ENCODE data around the gene SPECC1L.

Gene SPECC1L

GRCh38 chr22:24459911-24460310 lies 189.3 kb downstream of the SPECC1L start:
- H2AFZ ChIP-seq (ENCODE audit: low read depth, low read length): 0 out of 2 replicates have a peak overlapping the region, but pooled peaks have one; percentile 21
- DNase-seq: no peak

GRCh38 chr22:24460418-24461089 lies 189.9 kb downstream of the SPECC1L start:
- H3K79me2 ChIP-seq (ENCODE audit: insufficient read depth, low read length): no peaks in the 10 kb centered on the region
- ATAC-seq (ENCODE audit: insufficient read depth, low read depth) (no peak), DNase-seq (no peak)
- H3K9me3 ChIP-seq (ENCODE audit: insufficient read depth, low read length, severe bottlenecking): no peaks in the 10 kb centered on the region
- H3K27ac ChIP-seq (ENCODE audit: low read length): no peak overlapping the region
- no peaks in the 10 kb centered on the region for H4K20me1 ChIP-seq (ENCODE audit: insufficient read depth, low read length)
- no peaks in the 10 kb centered on the region for H3K36me3 ChIP-seq (ENCODE audit: insufficient read depth, low read length)
- no peak overlapping the region for H3K4me2 ChIP-seq (ENCODE audit: insufficient read depth, low read length)
- peak overlapping the region; percentile 29; the same call in 1 of the 2 replicates for H2AFZ ChIP-seq (ENCODE audit: low read depth, low read length)
- H3K27me3 ChIP-seq (ENCODE audit: insufficient read depth, low read length, poor library complexity): no peaks in the 10 kb centered on the region
- H3K4me3 ChIP-seq (ENCODE audit: low read depth in 1 of 2, low read length in 2 of 2): no peak overlapping the region
- no peak overlapping the region for H3K9ac ChIP-seq (ENCODE audit: low read depth, low read length)
- TF ChIP-seq EZH2 (IDR thresholded peaks at IDR 0.05; ENCODE audit: borderline replicate concordance, low read depth, low read length, severe bottlenecking): no peak
- TF ChIP-seq, protein P1, sequence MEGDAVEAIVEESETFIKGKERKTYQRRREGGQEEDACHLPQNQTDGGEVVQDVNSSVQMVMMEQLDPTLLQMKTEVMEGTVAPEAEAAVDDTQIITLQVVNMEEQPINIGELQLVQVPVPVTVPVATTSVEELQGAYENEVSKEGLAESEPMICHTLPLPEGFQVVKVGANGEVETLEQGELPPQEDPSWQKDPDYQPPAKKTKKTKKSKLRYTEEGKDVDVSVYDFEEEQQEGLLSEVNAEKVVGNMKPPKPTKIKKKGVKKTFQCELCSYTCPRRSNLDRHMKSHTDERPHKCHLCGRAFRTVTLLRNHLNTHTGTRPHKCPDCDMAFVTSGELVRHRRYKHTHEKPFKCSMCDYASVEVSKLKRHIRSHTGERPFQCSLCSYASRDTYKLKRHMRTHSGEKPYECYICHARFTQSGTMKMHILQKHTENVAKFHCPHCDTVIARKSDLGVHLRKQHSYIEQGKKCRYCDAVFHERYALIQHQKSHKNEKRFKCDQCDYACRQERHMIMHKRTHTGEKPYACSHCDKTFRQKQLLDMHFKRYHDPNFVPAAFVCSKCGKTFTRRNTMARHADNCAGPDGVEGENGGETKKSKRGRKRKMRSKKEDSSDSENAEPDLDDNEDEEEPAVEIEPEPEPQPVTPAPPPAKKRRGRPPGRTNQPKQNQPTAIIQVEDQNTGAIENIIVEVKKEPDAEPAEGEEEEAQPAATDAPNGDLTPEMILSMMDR (IDR thresholded peaks at IDR 0.05; ENCODE audit: borderline replicate concordance, extremely low read depth, low read length, poor library complexity, severe bottlenecking): no peak
- H3K4me1 ChIP-seq (ENCODE audit: insufficient read depth, low read length): no peaks in the 10 kb centered on the region

More at GRCh38 chr22:24459911-24460310, 189.3 kb downstream of the SPECC1L start:
- Histone ChIP-seq H3K4me3 (ENCODE audit: low read depth in 1 of 2, low read length in 2 of 2) (no peak overlapping the region), H3K27ac (ENCODE audit: low read length) (no peak overlapping the region), H3K4me1 (ENCODE audit: insufficient read depth, low read length) (no peaks in the 10 kb centered on the region), H3K36me3 (ENCODE audit: insufficient read depth, low read length) (no peaks in the 10 kb centered on the region), H4K20me1 (ENCODE audit: insufficient read depth, low read length) (no peaks in the 10 kb centered on the region), H3K4me2 (ENCODE audit: insufficient read depth, low read length) (no peak overlapping the region), H3K9me3 (ENCODE audit: insufficient read depth, low read length, severe bottlenecking) (no peaks in the 10 kb centered on the region), H3K27me3 (ENCODE audit: insufficient read depth, low read length, poor library complexity) (no peaks in the 10 kb centered on the region), H3K79me2 (ENCODE audit: insufficient read depth, low read length) (no peaks in the 10 kb centered on the region), H3K9ac (ENCODE audit: low read depth, low read length) (no peak overlapping the region)
- TF ChIP-seq, protein P1 (IDR thresholded peaks at IDR 0.05; ENCODE audit: borderline replicate concordance, extremely low read depth, low read length, poor library complexity, severe bottlenecking): no peak
- no peak for ATAC-seq (ENCODE audit: insufficient read depth, low read depth)

DNA sequence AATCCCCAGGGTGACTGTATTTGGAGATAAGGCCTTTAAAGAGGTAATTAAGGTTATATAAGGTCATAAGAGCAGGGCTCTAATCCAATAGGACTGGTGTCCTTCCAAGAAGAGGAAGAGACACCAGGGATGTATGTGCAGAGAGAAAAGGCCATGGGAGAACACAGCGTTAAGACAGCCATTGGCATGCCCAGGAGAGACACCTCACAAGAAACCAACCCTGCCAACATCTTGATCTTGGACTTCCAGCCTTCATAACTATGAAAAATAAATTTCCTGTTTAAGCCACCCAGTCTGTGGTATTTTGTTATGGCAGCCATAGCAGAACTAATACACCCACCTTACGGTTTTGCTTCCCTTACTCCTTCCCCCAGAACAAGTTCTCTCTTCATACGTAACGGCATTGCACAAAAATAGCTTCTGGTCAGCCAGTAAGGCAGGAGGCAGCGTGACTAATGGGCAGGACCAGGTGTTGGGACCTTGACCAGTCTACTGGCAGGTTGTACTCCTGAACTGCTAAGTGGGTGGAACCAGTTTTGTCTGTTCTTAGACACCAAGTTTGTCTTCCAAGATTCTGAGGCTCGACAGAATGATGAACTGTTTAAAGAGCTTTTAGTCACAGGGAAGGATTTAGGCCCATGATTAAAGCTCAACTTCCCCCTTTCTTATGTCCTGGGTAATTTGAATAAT lies 192.6 kb downstream of the SPECC1L start:
- no peak overlapping the region for H3K4me3 ChIP-seq (ENCODE audit: low read depth in 1 of 2, low read length in 2 of 2)
- peaks cover 6% of the 10 kb centered on the region; the same call in 1 of the 2 replicates for H3K4me1 ChIP-seq (ENCODE audit: insufficient read depth, low read length)
- no peaks in the 10 kb centered on the region for H3K79me2 ChIP-seq (ENCODE audit: insufficient read depth, low read length)
- no peak overlapping the region for H2AFZ ChIP-seq (ENCODE audit: low read depth, low read length)
- DNase-seq (no peak), ATAC-seq (ENCODE audit: insufficient read depth, low read depth) (no peak)
- no peak overlapping the region for H3K9ac ChIP-seq (ENCODE audit: low read depth, low read length)
- TF ChIP-seq, protein P1 (IDR thresholded peaks at IDR 0.05; ENCODE audit: borderline replicate concordance, extremely low read depth, low read length, poor library complexity, severe bottlenecking): no peak
- no peak for TF ChIP-seq EZH2 (IDR thresholded peaks at IDR 0.05; ENCODE audit: borderline replicate concordance, low read depth, low read length, severe bottlenecking)
- no peak overlapping the region for H3K4me2 ChIP-seq (ENCODE audit: insufficient read depth, low read length)
- no peaks in the 10 kb centered on the region for H3K36me3 ChIP-seq (ENCODE audit: insufficient read depth, low read length)
- no peaks in the 10 kb centered on the region for H3K9me3 ChIP-seq (ENCODE audit: insufficient read depth, low read length, severe bottlenecking)
- H3K27ac ChIP-seq (ENCODE audit: low read length): no peak overlapping the region
- H3K27me3 ChIP-seq (ENCODE audit: insufficient read depth, low read length, poor library complexity): no peaks in the 10 kb centered on the region
- no peaks in the 10 kb centered on the region for H4K20me1 ChIP-seq (ENCODE audit: insufficient read depth, low read length)
